Muscle of back (tissue), 10 donors: ENCODE data around the gene DNA2. TPM values are rescaled to one million over a fixed set of nuclear protein-coding genes. Genes with fewer than 3 reads are reported as not detected.

ENCODE experiments used
- polyA plus RNA-seq, 10 donors: library from polyadenylated mRNA; unstranded; fragments of 120-200 nt; gene quantifications; one replicate each; pipeline ENCODE4 v1.2.1, GENCODE V29; 2013; ENCODE audit not compliant: insufficient read length in 10 of 10

The DNA2 gene
- polyA plus RNA-seq, 10 donors = 3.9 to 9.0 (median 5.5) TPM

Other genes starting within 250 kb of the DNA2 start
- under 1 TPM in 4 of 10 donors, not detected in 6; 0.08 to 0.21 (median 0.14) TPM for gene ATOH7, start 239.9 kb downstream of the DNA2 start, polyA plus RNA-seq
- gene HNRNPH3, start 139.9 kb downstream of the DNA2 start, polyA plus RNA-seq = 100 to 1,000 TPM; 146 to 214 (median 192) TPM
- 10 to 100 TPM in 1 of 10 donors, 1 to 10 TPM in 9; 3.8 to 10.0 (median 6.9) TPM for gene PBLD, start 139.0 kb downstream of the DNA2 start, polyA plus RNA-seq
- gene RUFY2, start 64.7 kb downstream of the DNA2 start, polyA plus RNA-seq = 10 to 100 TPM; 10.4 to 27.9 (median 15.9) TPM
- 10 to 100 TPM in 5 of 10 donors, 1 to 10 TPM in 5; 7.2 to 13.1 (median 9.5) TPM for gene SLC25A16, start 55.5 kb upstream of the DNA2 start, polyA plus RNA-seq
- 10 to 100 TPM in 6 of 10 donors, 1 to 10 TPM in 4; 7.5 to 13.2 (median 10.3) TPM for gene TET1, start 88.4 kb upstream of the DNA2 start, polyA plus RNA-seq
- 100 to 1,000 TPM in 1 of 10 donors, 10 to 100 TPM in 9; 50.4 to 106 (median 77.6) TPM for gene CCAR1, start 249.3 kb upstream of the DNA2 start, polyA plus RNA-seq